RWPE2 (cell line): ENCODE data around the gene TBC1D20.
A peak's percentile ranks its signal among the peaks of the same experiment; 100 is the strongest.

ENCODE experiments used
- ATAC-seq: fragments of 200-7000 bp; cut with Tn5 transposase; 3 replicates; pipeline ENCODE4 v1.9.1; 2021; ENCODE audit warnings: low read depth
- DNase-seq: peaks from one replicate; pipeline ENCODE4 v3.0.0-alpha.2; 2020; ENCODE audit warnings: low spot score
- H3K27ac ChIP-seq: fragments of 450-650 bp; 2 replicates; pipeline ENCODE4 v1.5.1; 2017; ENCODE audit warnings: mild to moderate bottlenecking; ENCODE audit not compliant: poor library complexity, severe bottlenecking
- H3K27me3 ChIP-seq: fragments of 250-450 bp; sonication (Bioruptor Pico); 2 replicates; pipeline ENCODE4 v1.5.1; 2021; ENCODE audit warnings: mild to moderate bottlenecking, moderate library complexity; ENCODE audit not compliant: insufficient read depth, poor library complexity, severe bottlenecking
- H3K36me3 ChIP-seq: fragments of 250-450 bp; sonication (Bioruptor Pico); 2 replicates; pipeline ENCODE4 v1.5.1; 2020; ENCODE audit warnings: low read depth, mild to moderate bottlenecking, moderate library complexity
- H3K4me1 ChIP-seq: fragments of 250-450 bp; sonication (Bioruptor Pico); 2 replicates; pipeline ENCODE4 v1.5.1; 2021; ENCODE audit warnings: mild to moderate bottlenecking, moderate library complexity; ENCODE audit not compliant: insufficient read depth, poor library complexity, severe bottlenecking
- H3K4me3 ChIP-seq: fragments of 250-450 bp; sonication (Bioruptor Pico); 2 replicates; pipeline ENCODE4 v1.5.1; 2021; ENCODE audit warnings: mild to moderate bottlenecking, moderate library complexity; ENCODE audit not compliant: severe bottlenecking
- H3K9me3 ChIP-seq: fragments of 250-450 bp; sonication (Bioruptor Pico); 2 replicates; pipeline ENCODE4 v1.5.1; 2021; ENCODE audit warnings: mild to moderate bottlenecking, moderate library complexity; ENCODE audit not compliant: severe bottlenecking
- TF ChIP-seq, protein P1 (sequence below): fragments of 450-650 bp; IDR thresholded peaks from one replicate; pipeline ENCODE4 v1.5.1; 2017; ENCODE audit warnings: mild to moderate bottlenecking, moderate library complexity; ENCODE audit not compliant: poor library complexity, severe bottlenecking

TBC1D20 gene

DNA sequence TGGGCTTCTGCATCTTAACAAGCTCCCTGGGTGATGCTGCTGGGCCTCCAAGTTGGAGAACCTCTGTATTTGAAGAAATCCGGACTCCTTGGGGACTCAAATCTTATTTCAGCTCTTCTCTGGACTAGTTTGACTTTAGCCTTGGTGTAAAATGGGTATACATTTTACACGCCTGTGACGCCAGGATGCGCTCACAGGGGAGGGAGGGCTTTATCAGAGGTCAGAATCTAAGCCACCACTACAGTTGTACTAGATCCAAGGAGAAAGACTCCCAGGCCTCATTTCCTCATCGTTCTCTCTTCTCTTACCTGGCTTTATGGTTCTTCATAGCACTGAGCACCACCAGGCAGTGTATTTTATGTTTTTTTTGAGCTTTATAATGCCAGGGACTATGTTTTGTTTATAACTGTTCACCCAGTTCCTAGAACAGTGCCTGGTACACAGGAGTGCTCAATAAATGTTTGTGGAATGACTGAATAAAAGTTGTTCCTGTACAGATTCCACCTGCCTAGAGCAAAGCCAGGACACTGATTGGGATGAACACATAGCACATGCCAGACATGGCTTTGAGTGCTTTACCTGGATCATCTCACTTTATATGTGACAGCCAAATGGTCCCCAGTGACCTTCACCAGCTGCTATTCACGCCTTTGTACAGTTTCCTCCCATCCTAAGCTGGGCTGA lies 59.3 kb downstream of the TBC1D20 start:
- Histone ChIP-seq H3K27me3 (no peaks in the 10 kb centered on the region), H3K4me3 (no peak overlapping the region), H3K9me3 (peaks cover 2% of the 10 kb centered on the region), H3K36me3 (peaks cover 6% of the 10 kb centered on the region), H3K4me1 (peaks cover 30% of the 10 kb centered on the region), H3K27ac (peak overlapping the region; percentile 96)
- DNase-seq (no peak), ATAC-seq (no peak)
- TF ChIP-seq, protein P1, sequence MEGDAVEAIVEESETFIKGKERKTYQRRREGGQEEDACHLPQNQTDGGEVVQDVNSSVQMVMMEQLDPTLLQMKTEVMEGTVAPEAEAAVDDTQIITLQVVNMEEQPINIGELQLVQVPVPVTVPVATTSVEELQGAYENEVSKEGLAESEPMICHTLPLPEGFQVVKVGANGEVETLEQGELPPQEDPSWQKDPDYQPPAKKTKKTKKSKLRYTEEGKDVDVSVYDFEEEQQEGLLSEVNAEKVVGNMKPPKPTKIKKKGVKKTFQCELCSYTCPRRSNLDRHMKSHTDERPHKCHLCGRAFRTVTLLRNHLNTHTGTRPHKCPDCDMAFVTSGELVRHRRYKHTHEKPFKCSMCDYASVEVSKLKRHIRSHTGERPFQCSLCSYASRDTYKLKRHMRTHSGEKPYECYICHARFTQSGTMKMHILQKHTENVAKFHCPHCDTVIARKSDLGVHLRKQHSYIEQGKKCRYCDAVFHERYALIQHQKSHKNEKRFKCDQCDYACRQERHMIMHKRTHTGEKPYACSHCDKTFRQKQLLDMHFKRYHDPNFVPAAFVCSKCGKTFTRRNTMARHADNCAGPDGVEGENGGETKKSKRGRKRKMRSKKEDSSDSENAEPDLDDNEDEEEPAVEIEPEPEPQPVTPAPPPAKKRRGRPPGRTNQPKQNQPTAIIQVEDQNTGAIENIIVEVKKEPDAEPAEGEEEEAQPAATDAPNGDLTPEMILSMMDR, result no peak

DNA sequence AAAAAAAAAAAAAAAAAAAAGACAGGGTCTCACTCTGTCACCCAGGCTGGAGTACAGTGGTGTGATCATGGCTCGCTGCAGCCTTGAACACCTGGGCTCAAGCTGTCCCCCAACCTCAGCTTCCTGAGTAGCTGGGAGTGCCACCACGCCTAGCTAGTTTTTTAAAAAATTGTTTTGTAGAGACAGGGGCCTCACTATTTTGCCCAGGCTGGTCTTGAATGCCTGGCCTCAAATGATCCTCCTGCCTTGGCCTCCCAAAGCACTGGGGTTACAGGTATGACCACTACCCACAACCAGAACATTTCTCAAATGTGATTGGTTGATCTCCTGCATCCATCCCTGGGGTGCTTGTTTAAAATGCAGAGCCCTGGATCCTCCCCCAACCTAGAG lies 59.8 kb downstream of the TBC1D20 start:
- no peak overlapping the region for H3K4me3 ChIP-seq
- ATAC-seq (no peak), DNase-seq (no peak)
- peaks cover 12% of the 10 kb centered on the region for H3K36me3 ChIP-seq
- no peaks in the 10 kb centered on the region for H3K27me3 ChIP-seq
- peak overlapping the region; percentile 96 for H3K27ac ChIP-seq
- peaks cover 2% of the 10 kb centered on the region for H3K9me3 ChIP-seq
- peaks cover 30% of the 10 kb centered on the region for H3K4me1 ChIP-seq
- TF ChIP-seq, protein P1, result no peak

DNA sequence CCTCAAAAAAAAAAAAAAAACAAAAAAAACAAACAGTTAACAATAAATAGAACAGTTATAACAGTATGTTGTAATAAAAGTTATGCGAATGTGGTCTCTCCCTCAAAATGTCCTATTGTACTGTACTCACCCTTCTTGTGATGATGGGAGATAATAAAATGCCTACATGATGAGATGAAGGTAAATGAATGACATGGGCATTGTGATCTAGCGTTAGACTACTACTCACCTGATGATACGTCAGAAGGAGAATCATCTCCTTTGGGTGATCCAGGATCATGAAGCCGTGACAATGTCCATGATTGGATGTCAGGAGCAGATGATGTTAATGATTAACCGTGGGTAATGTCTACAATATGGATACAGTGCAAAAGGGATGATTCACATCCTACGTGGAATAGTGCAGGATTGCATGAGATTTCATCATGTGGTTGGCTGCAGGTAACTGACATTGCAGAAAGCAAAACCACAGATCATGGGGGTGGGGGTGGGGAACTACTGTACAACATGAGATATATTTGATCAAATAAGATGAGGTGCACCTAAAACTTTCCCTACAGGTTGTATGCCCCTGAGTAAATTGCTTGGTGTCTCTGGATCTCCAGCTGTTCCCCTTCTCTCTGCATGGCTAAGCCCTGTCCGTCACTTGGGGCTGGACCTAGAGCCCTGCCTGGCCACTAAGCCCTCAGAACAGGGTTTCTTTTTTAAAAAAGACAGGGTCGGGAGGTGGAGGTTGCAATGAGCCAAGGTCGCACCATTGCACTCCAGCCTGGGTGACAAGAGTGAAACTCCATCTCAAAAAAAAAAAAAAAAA lies 60.4 kb downstream of the TBC1D20 start:
- Histone ChIP-seq H3K9me3 (peaks cover 2% of the 10 kb centered on the region), H3K27ac (peak overlapping the region; percentile 96), H3K36me3 (peaks cover 18% of the 10 kb centered on the region), H3K27me3 (no peaks in the 10 kb centered on the region), H3K4me3 (no peak overlapping the region), H3K4me1 (peaks cover 25% of the 10 kb centered on the region)
- TF ChIP-seq, protein P1, result no peak
- ATAC-seq (peak; percentile 86), DNase-seq (peak; percentile 80)

- ATAC-seq (peak; percentile 26), DNase-seq (no peak)
- TF ChIP-seq, protein P1, result no peak
- Histone ChIP-seq H3K9me3 (peaks cover 2% of the 10 kb centered on the region), H3K4me3 (no peak overlapping the region), H3K36me3 (peaks cover 30% of the 10 kb centered on the region), H3K27ac (peak overlapping the region; percentile 96), H3K4me1 (peaks cover 23% of the 10 kb centered on the region), H3K27me3 (no peaks in the 10 kb centered on the region)
Measured at GRCh38 chr20:400454-401275, 61.7 kb downstream of the TBC1D20 start.
